HL-60 (cell line): Measurements from ENCODE around the gene TRAPPC6A.

Source experiments
- DNase-seq, 2 experiments: peaks; one replicate each; pipeline ENCODE4 v3.0.0-alpha.2; 2010 to 2020; ENCODE audit warnings: low read depth in 1 of 2, low spot score in 1 of 2
- H3K27ac ChIP-seq: fragments of 250-450 bp; sonication (Bioruptor Pico); replicated peaks from 2 replicates; pipeline ENCODE4 v1.5.1; 2020; ENCODE audit warnings: mild to moderate bottlenecking, moderate library complexity
- H3K27me3 ChIP-seq: fragments of 250-450 bp; sonication (Bioruptor Pico); 2 replicates; pipeline ENCODE4 v1.5.1; 2021; ENCODE audit warnings: mild to moderate bottlenecking, moderate library complexity; ENCODE audit not compliant: insufficient read depth, poor library complexity, severe bottlenecking
- H3K4me3 ChIP-seq: replicated peaks from 2 replicates; pipeline ENCODE4 v1.5.1; 2011; ENCODE audit warnings: mild to moderate bottlenecking, control low read depth, low read length; ENCODE audit not compliant: insufficient read depth
- GABPA ChIP-seq: IDR thresholded peaks from 2 replicates; pipeline ENCODE4 v1.6.1; 2012; ENCODE audit warnings: low read depth
- POLR2AphosphoS5 ChIP-seq: IDR thresholded peaks from 2 replicates; pipeline ENCODE4 v1.6.1; 2012; ENCODE audit warnings: low read depth
- SPI1 ChIP-seq: IDR thresholded peaks from 2 replicates; pipeline ENCODE4 v1.6.1; 2012; ENCODE audit warnings: low read depth, mild to moderate bottlenecking, borderline replicate concordance
- long read RNA-seq: library from polyadenylated mRNA; unstranded; transcript quantifications from one replicate; pipeline ENCODE4 v2.0.0, GENCODE V29; 2020
- TF ChIP-seq, protein P1 (sequence below): IDR thresholded peaks from 2 replicates; pipeline ENCODE4 v1.6.1; 2012; ENCODE audit warnings: low read depth; ENCODE audit not compliant: insufficient replicate concordance
- TF ChIP-seq, protein P2 (sequence below): IDR thresholded peaks from one replicate; pipeline ENCODE4 v1.5.1; 2011; ENCODE audit warnings: low read length, control low read depth, inconsistent platforms; ENCODE audit not compliant: insufficient read depth

Gene TRAPPC6A, protein sequence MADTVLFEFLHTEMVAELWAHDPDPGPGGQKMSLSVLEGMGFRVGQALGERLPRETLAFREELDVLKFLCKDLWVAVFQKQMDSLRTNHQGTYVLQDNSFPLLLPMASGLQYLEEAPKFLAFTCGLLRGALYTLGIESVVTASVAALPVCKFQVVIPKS
- long read RNA-seq, transcript TRAPPC6A-202 (6 exons, 758 nt): major isoform, 12 of 23 reads
- long read RNA-seq, partial matches to known transcripts: 1 of 23 reads
- long read RNA-seq, other reads (novel, unspliced or antisense): 2 of 23 reads

DNA sequence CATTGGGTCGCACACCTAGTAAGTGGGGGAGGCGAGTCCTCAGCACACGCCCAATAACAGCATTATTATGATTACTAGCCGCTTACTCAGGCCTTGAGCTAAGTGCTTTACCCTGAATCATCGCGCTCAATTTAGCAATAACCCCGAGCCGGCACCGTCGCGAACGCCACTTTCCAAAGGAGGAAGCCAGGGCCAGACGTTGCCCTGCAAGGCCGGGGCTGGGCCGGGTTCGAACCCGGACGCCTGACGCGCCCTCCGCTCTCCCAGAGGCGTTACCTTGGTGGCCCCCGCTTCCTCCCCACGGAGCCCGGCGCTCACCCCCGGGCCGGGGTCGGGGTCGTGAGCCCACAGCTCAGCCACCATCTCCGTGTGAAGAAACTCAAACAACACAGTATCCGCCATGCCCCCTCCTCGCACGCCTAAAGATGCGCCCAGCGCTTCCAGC is at the start of gene TRAPPC6A:
Gene TRAPPC6A, minus strand, starts transcription at position 421 of the 445 bp plus-strand sequence. Its CDS starts 19 bp downstream, at position 402.
- TF ChIP-seq SPI1 (peak; percentile 41; the same call in 1 of the 2 replicates), POLR2AphosphoS5 (peak; percentile 84)
- TF ChIP-seq, protein P1, sequence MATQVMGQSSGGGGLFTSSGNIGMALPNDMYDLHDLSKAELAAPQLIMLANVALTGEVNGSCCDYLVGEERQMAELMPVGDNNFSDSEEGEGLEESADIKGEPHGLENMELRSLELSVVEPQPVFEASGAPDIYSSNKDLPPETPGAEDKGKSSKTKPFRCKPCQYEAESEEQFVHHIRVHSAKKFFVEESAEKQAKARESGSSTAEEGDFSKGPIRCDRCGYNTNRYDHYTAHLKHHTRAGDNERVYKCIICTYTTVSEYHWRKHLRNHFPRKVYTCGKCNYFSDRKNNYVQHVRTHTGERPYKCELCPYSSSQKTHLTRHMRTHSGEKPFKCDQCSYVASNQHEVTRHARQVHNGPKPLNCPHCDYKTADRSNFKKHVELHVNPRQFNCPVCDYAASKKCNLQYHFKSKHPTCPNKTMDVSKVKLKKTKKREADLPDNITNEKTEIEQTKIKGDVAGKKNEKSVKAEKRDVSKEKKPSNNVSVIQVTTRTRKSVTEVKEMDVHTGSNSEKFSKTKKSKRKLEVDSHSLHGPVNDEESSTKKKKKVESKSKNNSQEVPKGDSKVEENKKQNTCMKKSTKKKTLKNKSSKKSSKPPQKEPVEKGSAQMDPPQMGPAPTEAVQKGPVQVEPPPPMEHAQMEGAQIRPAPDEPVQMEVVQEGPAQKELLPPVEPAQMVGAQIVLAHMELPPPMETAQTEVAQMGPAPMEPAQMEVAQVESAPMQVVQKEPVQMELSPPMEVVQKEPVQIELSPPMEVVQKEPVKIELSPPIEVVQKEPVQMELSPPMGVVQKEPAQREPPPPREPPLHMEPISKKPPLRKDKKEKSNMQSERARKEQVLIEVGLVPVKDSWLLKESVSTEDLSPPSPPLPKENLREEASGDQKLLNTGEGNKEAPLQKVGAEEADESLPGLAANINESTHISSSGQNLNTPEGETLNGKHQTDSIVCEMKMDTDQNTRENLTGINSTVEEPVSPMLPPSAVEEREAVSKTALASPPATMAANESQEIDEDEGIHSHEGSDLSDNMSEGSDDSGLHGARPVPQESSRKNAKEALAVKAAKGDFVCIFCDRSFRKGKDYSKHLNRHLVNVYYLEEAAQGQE: no peak
- Histone ChIP-seq H3K27me3 (no peaks in the 10 kb centered on the region), H3K4me3 (peak within 1 kb of the TSS; percentile 94), H3K27ac (peak within 1 kb of the TSS; percentile 94)
- peak; percentile 82 to 91 for DNase-seq

DNA sequence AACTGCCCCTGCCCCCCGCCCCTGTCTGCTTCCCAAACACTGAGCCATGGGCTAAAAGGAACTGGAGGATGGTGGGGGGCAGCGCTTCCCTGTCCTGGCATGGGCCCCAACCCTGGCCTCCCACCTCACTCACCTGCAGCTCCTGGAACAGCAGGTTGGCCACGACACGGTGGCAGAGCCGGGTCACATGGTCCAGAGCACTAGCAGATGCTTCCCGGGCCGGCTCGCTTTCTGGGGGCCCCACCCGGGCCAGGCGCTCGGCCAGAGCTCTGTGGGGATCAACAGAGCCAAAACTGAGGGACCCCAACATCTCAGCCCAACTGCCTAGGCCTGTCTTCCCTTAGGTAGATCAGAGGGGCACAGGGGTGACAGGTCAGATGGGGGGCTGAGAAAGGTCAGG is 46.6 kb upstream of the TRAPPC6A start:
- DNase-seq: no peak
- H3K27me3 ChIP-seq: peaks cover 3% of the 10 kb centered on the region
- TF ChIP-seq, protein P1: no peak
- TF ChIP-seq SPI1: no peak
- TF ChIP-seq, protein P2, sequence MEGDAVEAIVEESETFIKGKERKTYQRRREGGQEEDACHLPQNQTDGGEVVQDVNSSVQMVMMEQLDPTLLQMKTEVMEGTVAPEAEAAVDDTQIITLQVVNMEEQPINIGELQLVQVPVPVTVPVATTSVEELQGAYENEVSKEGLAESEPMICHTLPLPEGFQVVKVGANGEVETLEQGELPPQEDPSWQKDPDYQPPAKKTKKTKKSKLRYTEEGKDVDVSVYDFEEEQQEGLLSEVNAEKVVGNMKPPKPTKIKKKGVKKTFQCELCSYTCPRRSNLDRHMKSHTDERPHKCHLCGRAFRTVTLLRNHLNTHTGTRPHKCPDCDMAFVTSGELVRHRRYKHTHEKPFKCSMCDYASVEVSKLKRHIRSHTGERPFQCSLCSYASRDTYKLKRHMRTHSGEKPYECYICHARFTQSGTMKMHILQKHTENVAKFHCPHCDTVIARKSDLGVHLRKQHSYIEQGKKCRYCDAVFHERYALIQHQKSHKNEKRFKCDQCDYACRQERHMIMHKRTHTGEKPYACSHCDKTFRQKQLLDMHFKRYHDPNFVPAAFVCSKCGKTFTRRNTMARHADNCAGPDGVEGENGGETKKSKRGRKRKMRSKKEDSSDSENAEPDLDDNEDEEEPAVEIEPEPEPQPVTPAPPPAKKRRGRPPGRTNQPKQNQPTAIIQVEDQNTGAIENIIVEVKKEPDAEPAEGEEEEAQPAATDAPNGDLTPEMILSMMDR: no peak

DNA sequence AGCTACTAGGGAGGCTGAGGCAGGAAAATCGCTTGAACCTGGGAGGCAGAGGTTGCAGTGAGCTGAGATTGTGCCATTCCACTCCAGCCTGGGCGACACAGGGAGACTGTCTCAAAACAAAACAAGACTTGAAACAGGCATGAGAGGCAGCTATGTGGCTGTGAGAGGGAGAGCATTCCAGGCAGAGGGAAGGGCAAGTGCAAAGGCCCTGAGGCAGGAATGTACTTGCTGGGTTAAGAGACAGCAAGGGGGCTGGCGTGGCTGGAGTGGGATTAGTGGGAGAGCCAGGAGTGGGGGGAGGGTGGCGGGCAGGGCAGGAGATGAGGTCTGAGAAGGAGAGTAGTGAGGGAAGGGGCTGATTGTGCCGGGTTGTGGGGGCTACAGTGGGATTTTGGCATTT is 45.8 kb upstream of the TRAPPC6A start:
- TF ChIP-seq, protein P2: no peak
- TF ChIP-seq GABPA (no peak), SPI1 (no peak), POLR2AphosphoS5 (no peak)
- TF ChIP-seq, protein P1: no peak
- H3K27me3 ChIP-seq: peaks cover 5% of the 10 kb centered on the region
- DNase-seq: no peak
- no peak overlapping the region for H3K4me3 ChIP-seq
- H3K27ac ChIP-seq: no peak overlapping the region

More for the DNA sequence above, 46.6 kb upstream of the TRAPPC6A start:
- Histone ChIP-seq H3K4me3 (no peak overlapping the region), H3K27ac (no peak overlapping the region)
